SK-N-SH (cell line): Measurements from ENCODE around the gene PDZK1IP1. TPM values are rescaled to one million over a fixed set of nuclear protein-coding genes. Genes with fewer than 3 reads are reported as not detected.
A peak's percentile ranks its signal among the peaks of the same experiment; 100 is the strongest.

Experiments
- CTCF ChIA-PET: fragments of 300-600, 350-600 bp; formaldehyde crosslinking; extraction: SDS; loops from one replicate; lab custom pipeline; 2021; lab: Yijun Ruan, JAX
- POLR2A ChIA-PET: fragments of 350-600 bp; sonication (Branson Sonifier 250); formaldehyde crosslinking; extraction: SDS; loops from one replicate; lab custom pipeline; 2020; ENCODE audit warnings: antibody characterized with exemption, inconsistent platforms; lab: Yijun Ruan, JAX
- DNase-seq: peaks from one replicate; pipeline ENCODE4 v3.0.0; 2012
- H2AFZ ChIP-seq: fragments of 200-600 bp; sonication (generic); 2 replicates; pipeline ENCODE4 v1.8.1; 2016; ENCODE audit warnings: antibody characterized with exemption, mild to moderate bottlenecking, low read depth
- H3F3A ChIP-seq: fragments of 200-600 bp; sonication (generic); replicated peaks from 2 replicates; pipeline ENCODE3; 2016; ENCODE audit warnings: antibody characterized with exemption, mild to moderate bottlenecking; ENCODE audit not compliant: insufficient read depth
- H3K27ac ChIP-seq, 2 experiments: fragments of 200-500 bp in 1 of 2; fragments of 200-600 bp in 1 of 2; sonication (Bioruptor generic) in 1 of 2; sonication (generic), shearing (Covaris generic) in 1 of 2; 2 replicates each; pipeline versions ENCODE4 v1.5.1 to v1.6.1; 2014 to 2016; ENCODE audit warnings: low read depth in 2 of 2, inconsistent platforms in 1 of 2, low read length in 1 of 2, mild to moderate bottlenecking in 1 of 2, mixed read lengths in 1 of 2
- H3K27me3 ChIP-seq: fragments of 200-600 bp; sonication (generic), shearing (Covaris generic); 2 replicates; pipeline ENCODE4 v1.6.1; 2016; ENCODE audit warnings: mixed run types; ENCODE audit not compliant: insufficient read depth
- H3K36me3 ChIP-seq, 2 experiments: fragments of 200-500 bp in 1 of 2; fragments of 200-600 bp in 1 of 2; sonication (Bioruptor generic) in 1 of 2; sonication (generic) in 1 of 2; replicated peaks in 1 of 2; 2 replicates each; pipeline versions ENCODE3 to v1.5.1; 2014 to 2016; ENCODE audit warnings: low read length in 1 of 2, mild to moderate bottlenecking in 1 of 2; ENCODE audit not compliant: insufficient read depth in 2 of 2, control insufficient read depth in 1 of 2
- H3K4me1 ChIP-seq, 2 experiments: fragments of 200-500 bp in 1 of 2; fragments of 200-600 bp in 1 of 2; sonication (Bioruptor generic) in 1 of 2; sonication (generic), shearing (Covaris generic) in 1 of 2; 2 replicates each; pipeline versions ENCODE4 v1.5.1 to v1.6.1; 2014 to 2016; ENCODE audit warnings: low read depth in 1 of 2, low read length in 1 of 2, mixed run types in 1 of 2; ENCODE audit not compliant: insufficient read depth in 2 of 2, control insufficient read depth in 1 of 2
- H3K4me2 ChIP-seq: fragments of 200-600 bp; sonication (generic), shearing (Covaris generic); 2 replicates; pipeline ENCODE4 v1.6.1; 2017; ENCODE audit warnings: mixed run types
- H3K4me3 ChIP-seq, 2 experiments: fragments of 200-500 bp in 1 of 2; fragments of 200-600 bp in 1 of 2; sonication (Bioruptor generic) in 1 of 2; sonication (generic), shearing (Covaris generic) in 1 of 2; 2 replicates each; pipeline versions ENCODE4 v1.5.1 to v1.8.1; 2014 to 2016; ENCODE audit warnings: low read depth in 2 of 2, inconsistent platforms in 1 of 2, low read length in 1 of 2, mild to moderate bottlenecking in 1 of 2, mixed read lengths in 1 of 2, moderate library complexity in 1 of 2
- H3K79me2 ChIP-seq: fragments of 200-600 bp; sonication (generic); 2 replicates; pipeline ENCODE4 v1.8.1; 2017; ENCODE audit warnings: mild to moderate bottlenecking; ENCODE audit not compliant: insufficient read depth
- H3K9ac ChIP-seq: fragments of 200-600 bp; sonication (generic); 2 replicates; pipeline ENCODE4 v1.6.1; 2017; ENCODE audit warnings: mixed run types
- H3K9me2 ChIP-seq: fragments of 200-600 bp; sonication (generic); 2 replicates; pipeline ENCODE4 v1.6.1; 2017; ENCODE audit warnings: mixed run types
- H3K9me3 ChIP-seq: fragments of 200-600 bp; sonication (generic); 2 replicates; pipeline ENCODE4 v1.6.1; 2017; ENCODE audit warnings: mixed run types, mild to moderate bottlenecking, moderate library complexity
- H4K20me1 ChIP-seq: fragments of 200-600 bp; sonication (generic); 2 replicates; pipeline ENCODE4 v1.6.1; 2017; ENCODE audit warnings: mild to moderate bottlenecking, mixed run types; ENCODE audit not compliant: insufficient read depth
- EZH2phosphoT487 ChIP-seq: fragments of 200-600 bp; sonication (generic); IDR thresholded peaks from 2 replicates; pipeline ENCODE4 v1.6.1; 2017; ENCODE audit warnings: low read depth, mixed run types, mild to moderate bottlenecking, antibody characterized with exemption, moderate library complexity, borderline replicate concordance
- JUND ChIP-seq: IDR thresholded peaks from 2 replicates; pipeline ENCODE4 v1.4.0; 2012
- MXI1 ChIP-seq: IDR thresholded peaks from 2 replicates; pipeline ENCODE4 v1.6.1; 2012; ENCODE audit warnings: mild to moderate bottlenecking, low read depth, low read length, improper control_type of control experiment
- POLR2AphosphoS5 ChIP-seq: IDR thresholded peaks from 2 replicates; pipeline ENCODE4 v1.6.1; 2012; ENCODE audit warnings: low read depth, low read length
- RFX5 ChIP-seq: IDR thresholded peaks from 2 replicates; pipeline ENCODE4 v1.6.1; 2012; ENCODE audit warnings: mild to moderate bottlenecking, improper control_type of control experiment, low read length
- WGBS: methylation state at CpG from one replicate; pipeline ENCODE4 v1.1.6; 2017; ENCODE audit warnings: low lambda C conversion rate; 5-methylcytosine and 5-hydroxymethylcytosine counted together
- polyA plus RNA-seq, 3 experiments: library from polyadenylated mRNA; depleted of rRNA; stranded (reverse); fragments of >200 nt; gene quantifications; 2 replicates each; pipeline ENCODE4 v1.2.3, GENCODE V29; 2012
- TF ChIP-seq, protein P1 (sequence below): IDR thresholded peaks from 2 replicates; pipeline ENCODE4 v1.4.0; 2012; ENCODE audit warnings: low read depth, borderline replicate concordance
- TF ChIP-seq, protein P2 (sequence below): fragments of 200-600 bp; sonication (generic); IDR thresholded peaks from 2 replicates; pipeline ENCODE4 v1.6.1; 2017; ENCODE audit warnings: antibody characterized with exemption, mild to moderate bottlenecking, moderate library complexity
- TF ChIP-seq, protein P3 (sequence below): IDR thresholded peaks from 2 replicates; pipeline ENCODE4 v1.4.0; 2012; ENCODE audit warnings: low read depth

PDZK1IP1 gene
- polyA plus RNA-seq, 1 of the 3 experiments (the other 2 are of a cell fraction): not detected

DNA sequence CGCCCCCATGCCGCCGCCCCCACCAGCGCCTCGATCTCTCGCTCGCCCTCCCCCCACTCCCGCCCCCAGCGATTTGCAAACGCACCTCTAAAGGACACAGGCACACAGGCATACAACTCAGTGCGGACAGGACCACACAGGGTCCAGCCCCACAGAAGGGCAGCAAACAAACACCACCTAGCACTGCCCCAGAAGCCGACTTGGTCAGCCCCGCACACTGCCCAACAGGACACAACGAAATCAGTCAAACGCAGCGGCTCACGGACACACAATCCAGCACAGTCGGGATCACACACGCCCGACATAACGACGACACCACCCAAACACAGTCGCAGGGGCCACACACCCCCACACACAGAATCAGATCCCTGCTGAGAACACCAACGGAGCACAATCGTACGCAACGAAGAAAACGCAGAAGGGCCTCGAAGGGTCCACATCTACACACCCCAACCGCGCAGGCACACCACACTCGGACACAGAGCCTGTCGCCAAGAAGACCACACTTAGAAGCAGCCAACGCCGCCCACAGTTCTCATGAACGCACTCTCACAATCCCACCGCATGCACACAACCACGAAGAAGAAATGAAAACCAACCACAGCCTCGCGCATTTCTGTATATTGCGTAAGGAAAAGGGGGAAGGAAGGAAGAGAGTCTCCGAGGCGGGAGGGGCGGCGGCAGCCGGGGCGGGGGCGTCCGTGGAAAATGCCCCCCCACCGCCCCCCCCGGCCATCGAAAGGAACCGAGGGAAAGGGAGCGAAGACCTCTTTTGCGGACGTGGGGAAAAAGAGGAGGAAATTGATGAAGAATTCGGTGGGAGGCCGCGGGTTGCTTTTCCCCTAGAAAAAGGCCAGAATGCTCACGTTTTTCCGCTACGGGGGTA lies 41.7 kb upstream of the PDZK1IP1 start:
- H3K9me2 ChIP-seq: no peaks in the 10 kb centered on the region
- H3K4me1 ChIP-seq: peaks cover 0 to 2% of the 10 kb centered on the region in 2 experiments; a peak in 1 of 4 replicates
- TF ChIP-seq, protein P1, sequence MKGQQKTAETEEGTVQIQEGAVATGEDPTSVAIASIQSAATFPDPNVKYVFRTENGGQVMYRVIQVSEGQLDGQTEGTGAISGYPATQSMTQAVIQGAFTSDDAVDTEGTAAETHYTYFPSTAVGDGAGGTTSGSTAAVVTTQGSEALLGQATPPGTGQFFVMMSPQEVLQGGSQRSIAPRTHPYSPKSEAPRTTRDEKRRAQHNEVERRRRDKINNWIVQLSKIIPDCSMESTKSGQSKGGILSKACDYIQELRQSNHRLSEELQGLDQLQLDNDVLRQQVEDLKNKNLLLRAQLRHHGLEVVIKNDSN: 0 out of 2 replicates have a peak, but pooled peaks have one; percentile 24
- TF ChIP-seq POLR2AphosphoS5 (peak; percentile 77), JUND (no peak), RFX5 (no peak), EZH2phosphoT487 (peak; percentile 99)
- TF ChIP-seq, protein P2, sequence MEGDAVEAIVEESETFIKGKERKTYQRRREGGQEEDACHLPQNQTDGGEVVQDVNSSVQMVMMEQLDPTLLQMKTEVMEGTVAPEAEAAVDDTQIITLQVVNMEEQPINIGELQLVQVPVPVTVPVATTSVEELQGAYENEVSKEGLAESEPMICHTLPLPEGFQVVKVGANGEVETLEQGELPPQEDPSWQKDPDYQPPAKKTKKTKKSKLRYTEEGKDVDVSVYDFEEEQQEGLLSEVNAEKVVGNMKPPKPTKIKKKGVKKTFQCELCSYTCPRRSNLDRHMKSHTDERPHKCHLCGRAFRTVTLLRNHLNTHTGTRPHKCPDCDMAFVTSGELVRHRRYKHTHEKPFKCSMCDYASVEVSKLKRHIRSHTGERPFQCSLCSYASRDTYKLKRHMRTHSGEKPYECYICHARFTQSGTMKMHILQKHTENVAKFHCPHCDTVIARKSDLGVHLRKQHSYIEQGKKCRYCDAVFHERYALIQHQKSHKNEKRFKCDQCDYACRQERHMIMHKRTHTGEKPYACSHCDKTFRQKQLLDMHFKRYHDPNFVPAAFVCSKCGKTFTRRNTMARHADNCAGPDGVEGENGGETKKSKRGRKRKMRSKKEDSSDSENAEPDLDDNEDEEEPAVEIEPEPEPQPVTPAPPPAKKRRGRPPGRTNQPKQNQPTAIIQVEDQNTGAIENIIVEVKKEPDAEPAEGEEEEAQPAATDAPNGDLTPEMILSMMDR: no peak
- TF ChIP-seq, protein P3, sequence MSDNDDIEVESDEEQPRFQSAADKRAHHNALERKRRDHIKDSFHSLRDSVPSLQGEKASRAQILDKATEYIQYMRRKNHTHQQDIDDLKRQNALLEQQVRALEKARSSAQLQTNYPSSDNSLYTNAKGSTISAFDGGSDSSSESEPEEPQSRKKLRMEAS: no peak
- H3K79me2 ChIP-seq: no peaks in the 10 kb centered on the region
- no peak overlapping the region for H3K9ac ChIP-seq
- H3K4me3 ChIP-seq: peak overlapping the region; percentile 0 to 18; a peak in 1 of 4 replicates
- H3F3A ChIP-seq: no peaks in the 10 kb centered on the region
- DNase-seq: peak; percentile 72
- CTCF ChIA-PET: interaction anchor here (1.1 kb wide), 1 partner anchor 38 kb away, joined by 4 read pairs; no protein-coding TSS in a partner anchor
- no peak overlapping the region for H3K27ac ChIP-seq
- POLR2A ChIA-PET: no interaction called here
- 0 out of 2 replicates have a peak, but pooled peaks cover 5% of the 10 kb centered on the region for H4K20me1 ChIP-seq
- H3K9me3 ChIP-seq: no peaks in the 10 kb centered on the region
- peak overlapping the region; percentile 73; the same call in 1 of the 2 replicates for H3K4me2 ChIP-seq
- H3K27me3 ChIP-seq: peaks cover 85% of the 10 kb centered on the region
- no peaks in the 10 kb centered on the region for H3K36me3 ChIP-seq
- WGBS: 4% methylated on average over 50 of the region's 62 CpGs
- 0 out of 2 replicates have a peak overlapping the region, but pooled peaks have one; percentile 63 for H2AFZ ChIP-seq

DNA sequence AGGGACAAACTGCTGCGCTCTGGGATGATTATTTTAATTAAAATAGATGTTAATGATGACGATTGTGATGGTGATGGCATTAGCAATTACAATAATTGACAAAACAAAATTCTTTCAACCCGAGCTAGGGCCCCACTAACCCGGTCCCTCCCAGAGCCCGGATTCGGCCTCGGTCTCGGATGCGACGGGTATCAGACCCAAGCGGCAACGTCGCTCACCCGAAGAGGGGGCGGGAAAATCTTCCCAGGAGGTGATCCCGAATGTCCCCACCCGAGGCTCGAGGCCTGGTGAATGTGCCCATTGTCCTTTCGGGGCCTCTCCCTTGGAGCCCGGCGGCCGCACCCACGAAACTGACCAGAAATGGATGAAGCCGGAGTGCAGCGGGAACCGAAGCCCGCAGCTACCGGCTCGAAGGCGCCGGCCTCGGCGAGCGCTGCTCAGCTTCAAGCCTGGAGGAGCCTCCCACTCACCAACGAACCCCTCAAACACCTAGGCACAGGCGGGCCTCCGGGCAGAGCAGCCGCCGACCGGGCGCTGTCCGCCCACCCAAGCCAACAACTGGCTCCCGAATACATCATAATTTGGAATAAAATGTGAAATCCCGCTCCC lies 41.0 kb upstream of the PDZK1IP1 start:
- H3K4me1 ChIP-seq: peaks cover 0 to 2% of the 10 kb centered on the region in 2 experiments; a peak in 1 of 4 replicates
- peaks cover 92% of the 10 kb centered on the region for H3K27me3 ChIP-seq
- WGBS: 11% methylated on average over 19 of the region's 44 CpGs
- 0 out of 2 replicates have a peak overlapping the region, but pooled peaks have one; percentile 73 for H3K4me2 ChIP-seq
- H3K79me2 ChIP-seq: no peaks in the 10 kb centered on the region
- ChIA-PET CTCF (interaction anchor here (1.1 kb wide), 1 partner anchor 38 kb away, joined by 4 read pairs; no protein-coding TSS in a partner anchor), POLR2A (no interaction called here)
- H2AFZ ChIP-seq: no peak overlapping the region
- H3K4me3 ChIP-seq: no peak overlapping the region
- no peak overlapping the region for H3K9ac ChIP-seq
- H3K9me2 ChIP-seq: no peaks in the 10 kb centered on the region
- TF ChIP-seq EZH2phosphoT487: peak; percentile 95
- TF ChIP-seq MXI1: no peak
- H3K36me3 ChIP-seq: no peaks in the 10 kb centered on the region
- H4K20me1 ChIP-seq: 0 out of 2 replicates have a peak, but pooled peaks cover 5% of the 10 kb centered on the region
- DNase-seq: peak; percentile 65
- no peaks in the 10 kb centered on the region for H3K9me3 ChIP-seq
- H3F3A ChIP-seq: no peaks in the 10 kb centered on the region
- no peak overlapping the region for H3K27ac ChIP-seq
